ENCODE data around the gene GRSF1.

DNA sequence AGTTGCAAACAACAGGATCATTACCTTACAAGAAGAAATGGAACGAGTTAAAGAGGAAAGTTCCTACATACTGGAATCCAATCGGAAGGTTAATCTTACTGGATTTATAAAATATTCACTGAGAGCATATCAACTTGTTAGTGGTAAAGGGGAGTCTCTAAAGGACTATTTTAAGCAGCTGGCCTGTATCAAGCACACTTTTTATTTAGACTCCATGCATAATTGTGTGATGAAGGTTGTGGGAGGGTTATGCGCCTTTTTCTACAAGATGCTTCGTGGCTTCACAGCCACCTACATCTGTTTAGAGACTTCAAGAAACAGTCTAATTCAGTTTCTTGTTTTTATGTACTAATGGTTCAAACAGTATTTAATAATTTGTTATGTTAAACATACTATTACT is 56.6 kb downstream of the GRSF1 start:
- TF ChIP-seq, protein P1, sequence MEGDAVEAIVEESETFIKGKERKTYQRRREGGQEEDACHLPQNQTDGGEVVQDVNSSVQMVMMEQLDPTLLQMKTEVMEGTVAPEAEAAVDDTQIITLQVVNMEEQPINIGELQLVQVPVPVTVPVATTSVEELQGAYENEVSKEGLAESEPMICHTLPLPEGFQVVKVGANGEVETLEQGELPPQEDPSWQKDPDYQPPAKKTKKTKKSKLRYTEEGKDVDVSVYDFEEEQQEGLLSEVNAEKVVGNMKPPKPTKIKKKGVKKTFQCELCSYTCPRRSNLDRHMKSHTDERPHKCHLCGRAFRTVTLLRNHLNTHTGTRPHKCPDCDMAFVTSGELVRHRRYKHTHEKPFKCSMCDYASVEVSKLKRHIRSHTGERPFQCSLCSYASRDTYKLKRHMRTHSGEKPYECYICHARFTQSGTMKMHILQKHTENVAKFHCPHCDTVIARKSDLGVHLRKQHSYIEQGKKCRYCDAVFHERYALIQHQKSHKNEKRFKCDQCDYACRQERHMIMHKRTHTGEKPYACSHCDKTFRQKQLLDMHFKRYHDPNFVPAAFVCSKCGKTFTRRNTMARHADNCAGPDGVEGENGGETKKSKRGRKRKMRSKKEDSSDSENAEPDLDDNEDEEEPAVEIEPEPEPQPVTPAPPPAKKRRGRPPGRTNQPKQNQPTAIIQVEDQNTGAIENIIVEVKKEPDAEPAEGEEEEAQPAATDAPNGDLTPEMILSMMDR (IDR thresholded peaks at IDR 0.05) = no peak
- no peak for TF ChIP-seq POLR2AphosphoS5 (IDR thresholded peaks at IDR 0.05)

Measured in sigmoid colon (tissue), 4 donors.